Stimulated activated CD8-positive, alpha-beta memory T cell treated with anti-CD3 and anti-CD28 coated beads, Interleukin-7, amount 100 ng/mL, for 4 hours (primary cell): Measurements from ENCODE around the gene SC5D.
A peak's percentile ranks its signal among the peaks of the same experiment; 100 is the strongest.

Experiments used
- DNase-seq, 2 donors: peaks; one replicate each; pipeline ENCODE4 v3.0.0-alpha.2; 2020; ENCODE audit warnings: low read depth in 2 of 2

The SC5D gene

DNA sequence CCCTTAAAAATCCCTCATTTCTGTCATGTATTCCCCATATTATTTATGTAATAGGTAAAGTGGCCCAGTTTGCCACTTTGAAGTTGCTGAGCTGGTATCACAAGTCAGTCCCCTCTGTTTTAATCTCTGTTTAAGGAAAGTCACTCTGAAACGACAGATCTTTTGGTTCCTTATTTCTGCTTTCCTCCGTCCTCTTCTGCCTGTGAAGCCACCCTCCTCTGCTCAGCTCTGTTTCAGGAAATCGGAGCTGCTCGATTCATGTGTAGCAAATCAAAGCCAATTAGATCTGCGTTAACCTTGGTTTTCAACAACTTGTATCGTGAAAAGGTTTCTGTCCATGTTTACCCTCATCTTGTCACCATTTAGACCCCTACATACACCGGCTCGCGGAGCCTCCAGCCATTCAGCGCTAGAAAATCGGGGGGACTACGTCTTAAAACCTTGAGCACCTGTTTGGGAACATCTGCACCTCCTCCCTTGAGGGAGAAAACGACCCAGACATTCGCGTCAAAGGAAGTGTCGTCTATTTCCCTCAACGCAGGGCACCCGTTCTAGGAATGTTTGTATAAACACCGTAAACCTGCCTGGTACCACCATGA lies 576 bp upstream of the SC5D start:
- no peak for DNase-seq

DNA sequence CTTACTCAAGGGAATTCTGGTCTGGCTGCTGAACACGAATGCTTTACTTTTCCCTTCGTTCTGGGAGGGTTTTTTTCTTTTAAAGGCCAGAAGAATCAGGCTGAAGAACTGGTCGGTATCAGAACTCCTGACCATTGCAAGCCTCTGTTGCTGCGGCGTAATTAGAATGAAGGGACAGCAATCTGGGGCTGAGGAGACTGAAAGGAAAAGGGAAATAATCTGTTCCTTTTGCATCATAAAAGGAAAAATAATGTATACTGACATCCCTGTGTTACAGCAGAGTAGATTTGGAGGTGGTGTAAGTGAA lies 670 bp downstream of the SC5D start:
- DNase-seq = no peak

DNA sequence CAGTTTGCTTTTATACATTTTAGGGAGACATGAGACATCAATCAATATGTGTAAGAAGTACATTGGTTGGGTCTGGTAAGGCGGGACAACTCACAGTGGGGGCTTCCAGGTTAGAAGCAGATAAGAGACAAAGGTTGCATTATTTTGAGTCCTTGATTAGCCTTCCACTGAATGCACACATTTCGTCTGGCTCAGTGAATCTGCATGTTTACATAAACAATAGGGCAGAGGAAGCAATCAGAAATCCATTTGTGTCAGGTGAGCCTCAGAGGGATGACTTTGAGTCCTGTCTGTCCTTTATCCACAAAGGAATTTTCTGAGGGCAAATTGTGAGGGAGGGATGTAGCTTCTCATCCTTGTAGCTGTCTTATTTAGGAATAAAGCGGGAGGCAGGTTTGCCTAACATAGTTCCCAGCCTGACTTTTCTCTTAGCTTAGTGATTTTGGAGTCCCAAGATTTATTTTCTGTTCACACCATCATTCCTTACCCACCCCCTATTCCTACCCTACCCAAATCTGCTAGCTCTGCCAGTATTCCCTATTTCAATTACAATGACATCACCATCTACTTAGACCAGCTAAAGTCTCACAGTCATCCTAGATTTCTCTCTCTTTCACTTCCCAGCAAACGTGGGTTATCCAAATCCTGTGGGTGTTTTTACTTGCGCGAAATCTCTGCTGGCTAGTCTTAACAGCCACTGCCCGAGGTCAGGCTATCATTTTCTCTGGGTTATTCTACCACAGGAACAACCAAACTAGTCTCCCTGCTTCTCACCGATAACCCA lies 2.9 kb downstream of the SC5D start:
- DNase-seq = no peak

GRCh38 chr11:121297872-121298271 lies 5.3 kb downstream of the SC5D start:
- no peak for DNase-seq

GRCh38 chr11:121298774-121299173 lies 6.2 kb downstream of the SC5D start:
- DNase-seq = no peak

- no peak for DNase-seq
These were observed 6.8 kb downstream of the SC5D start for GRCh38 chr11:121299417-121299816.

DNA sequence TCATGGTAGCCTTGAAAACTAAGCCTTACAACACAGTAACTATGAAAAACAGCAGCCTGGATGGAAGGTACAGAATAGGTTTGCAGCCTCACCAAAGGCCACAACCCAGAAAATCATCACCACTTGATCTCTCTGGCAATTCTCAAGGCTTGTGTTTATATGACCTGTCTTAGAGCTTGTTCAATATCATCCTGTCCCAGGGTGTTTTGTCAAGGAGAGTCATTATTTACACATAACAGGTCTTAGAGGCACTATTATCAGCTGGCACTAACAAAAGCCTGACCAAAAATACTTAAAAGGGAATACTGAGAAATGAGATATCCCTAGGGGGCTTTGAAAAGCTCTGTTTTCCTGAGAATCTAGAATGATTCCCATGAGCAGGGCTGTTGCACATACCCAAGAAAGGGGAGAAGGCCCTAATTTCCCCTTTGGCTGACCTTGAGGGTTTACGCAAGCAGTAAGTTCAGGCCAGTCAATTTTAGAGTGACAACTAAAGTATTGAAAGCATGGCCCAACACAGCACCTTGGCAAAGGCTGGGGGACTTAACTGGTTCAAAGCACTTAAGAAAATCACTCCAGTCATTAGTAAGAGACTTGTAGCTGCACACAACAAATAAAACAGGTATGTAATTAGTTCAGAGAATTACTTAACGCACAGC lies 7.9 kb downstream of the SC5D start:
- DNase-seq = no peak

- DNase-seq = no peak
These were observed 8.6 kb downstream of the SC5D start for GRCh38 chr11:121300972-121301699.

GRCh38 chr11:121304759-121305158 lies 12.2 kb downstream of the SC5D start:
- no peak for DNase-seq

GRCh38 chr11:121308816-121309215 lies 16.2 kb downstream of the SC5D start:
- no peak for DNase-seq

DNA sequence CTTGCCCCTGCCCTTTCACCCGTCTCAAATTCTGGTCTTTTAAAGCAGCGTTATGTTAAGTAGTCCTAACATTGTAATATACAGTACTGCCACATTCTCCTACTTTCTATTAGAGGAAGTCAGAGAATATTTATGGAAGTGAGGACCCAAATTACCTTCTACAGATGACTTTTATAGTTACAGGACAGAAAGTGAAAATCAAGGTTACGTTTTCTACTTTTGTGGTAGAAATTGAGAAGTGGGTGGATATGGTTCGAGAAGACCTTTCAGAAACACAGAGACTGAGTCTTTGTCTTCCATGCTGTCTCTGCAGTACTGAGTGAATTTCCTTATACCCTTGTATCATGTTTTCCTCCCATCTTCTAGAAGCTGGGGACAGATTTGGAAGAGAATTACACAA lies 17.1 kb downstream of the SC5D start:
- DNase-seq = no peak

DNA sequence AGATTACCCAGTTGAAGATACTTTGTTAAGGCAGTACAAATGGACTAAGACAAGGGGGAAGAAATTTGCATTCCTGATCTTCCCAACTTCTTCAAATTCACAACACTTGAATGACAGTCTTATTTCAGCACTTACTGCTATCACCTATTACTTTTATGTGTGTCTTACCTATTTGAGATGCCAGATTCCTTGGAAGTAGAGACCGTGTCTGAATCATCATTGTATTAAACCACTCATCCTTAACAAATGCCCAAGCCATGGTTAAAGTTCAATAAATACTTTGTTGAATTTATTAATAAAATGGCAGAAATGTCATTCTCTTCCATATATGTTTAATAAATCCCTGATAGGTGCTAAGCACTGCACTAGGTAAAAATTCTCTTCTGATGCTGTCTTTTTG lies 18.3 kb downstream of the SC5D start:
- DNase-seq = no peak

DNA sequence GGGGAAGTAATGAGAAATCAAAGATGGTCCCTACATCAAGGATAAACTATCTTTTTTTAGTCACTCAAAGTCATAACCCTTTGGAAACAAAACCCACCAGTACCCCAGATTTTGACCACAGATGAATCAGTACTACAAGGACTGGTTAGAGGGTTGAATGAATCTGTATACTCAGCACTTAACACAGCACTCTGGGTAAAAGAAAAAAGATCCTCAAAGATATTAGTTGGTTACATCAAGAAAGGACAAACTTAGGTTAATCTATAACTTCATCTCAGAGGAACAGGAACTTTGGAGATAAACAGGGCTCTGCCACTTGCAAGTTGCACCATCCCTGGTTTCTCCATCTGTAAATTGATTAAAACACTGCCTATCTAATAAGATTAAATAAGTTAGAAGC lies 18.8 kb downstream of the SC5D start:
- DNase-seq = no peak

DNA sequence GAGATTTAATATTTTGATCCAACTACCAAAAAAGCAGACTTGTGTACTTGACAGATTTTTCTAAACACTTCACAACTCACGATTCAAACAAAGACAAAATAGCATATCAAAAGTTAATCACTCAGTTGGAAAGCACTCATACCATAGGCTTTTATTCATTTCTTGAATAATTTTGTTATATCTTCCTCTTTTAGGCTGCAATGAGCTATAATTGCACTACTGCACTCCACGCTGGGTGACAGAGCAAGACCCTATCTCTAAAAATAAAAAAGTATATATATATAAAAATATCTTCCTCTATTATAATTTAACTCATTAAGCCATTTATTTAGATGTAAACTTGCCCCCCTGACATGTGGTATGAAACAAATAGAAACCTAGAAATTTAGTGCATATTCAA lies 19.9 kb downstream of the SC5D start:
- DNase-seq = no peak

- DNase-seq = no peak
These were observed 26.6 kb downstream of the SC5D start for GRCh38 chr11:121318848-121319834.

GRCh38 chr11:121321614-121322243 lies 29.2 kb downstream of the SC5D start:
- peak in 1 of 2 donors; percentile 9 for DNase-seq

DNA sequence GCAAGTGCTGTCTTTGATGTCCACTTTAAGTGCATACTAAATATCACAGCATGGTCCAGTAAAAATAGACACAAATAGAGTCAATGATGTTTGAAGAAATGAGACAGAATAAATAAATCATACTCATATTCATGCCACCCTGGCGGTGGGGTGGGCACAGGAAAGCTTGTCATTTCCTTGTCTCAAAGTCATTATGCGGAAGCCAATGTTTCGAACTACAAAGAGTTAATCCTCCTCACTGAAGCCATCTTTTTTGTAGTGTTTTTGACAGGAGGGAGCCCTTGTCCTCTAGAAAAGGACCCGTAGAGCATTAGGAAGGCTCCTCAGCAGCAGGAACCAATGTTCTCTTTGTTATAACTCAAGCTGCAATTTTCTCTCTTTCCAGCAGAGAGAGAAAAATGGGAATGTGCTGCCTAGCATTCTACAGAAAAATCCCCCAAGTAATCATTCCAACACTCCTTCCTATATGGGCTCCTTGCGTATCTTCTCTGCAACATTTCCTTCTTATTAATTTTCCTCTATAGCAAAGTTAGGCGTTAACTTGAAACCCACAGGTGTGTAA lies 30.6 kb downstream of the SC5D start:
- DNase-seq = no peak

DNA sequence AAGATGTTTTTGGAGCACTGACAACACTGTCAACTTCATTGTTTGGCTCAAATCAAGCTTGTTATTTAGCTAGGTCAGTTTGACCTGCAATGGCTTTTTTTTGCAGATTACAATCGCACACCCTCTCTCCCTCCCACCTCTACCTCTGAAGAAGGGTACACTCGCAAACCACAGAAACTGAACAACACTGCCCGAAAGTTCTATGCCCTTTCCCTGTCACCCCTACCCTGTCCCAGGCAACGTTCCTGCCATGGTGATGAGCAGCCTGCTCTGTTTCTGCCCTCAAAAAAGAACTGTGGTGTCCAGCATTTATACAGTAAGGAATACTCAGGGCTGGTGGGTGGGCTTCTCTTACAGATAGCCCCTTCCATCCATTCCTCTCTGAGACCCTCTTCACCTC lies 33.7 kb downstream of the SC5D start:
- no peak for DNase-seq

DNA sequence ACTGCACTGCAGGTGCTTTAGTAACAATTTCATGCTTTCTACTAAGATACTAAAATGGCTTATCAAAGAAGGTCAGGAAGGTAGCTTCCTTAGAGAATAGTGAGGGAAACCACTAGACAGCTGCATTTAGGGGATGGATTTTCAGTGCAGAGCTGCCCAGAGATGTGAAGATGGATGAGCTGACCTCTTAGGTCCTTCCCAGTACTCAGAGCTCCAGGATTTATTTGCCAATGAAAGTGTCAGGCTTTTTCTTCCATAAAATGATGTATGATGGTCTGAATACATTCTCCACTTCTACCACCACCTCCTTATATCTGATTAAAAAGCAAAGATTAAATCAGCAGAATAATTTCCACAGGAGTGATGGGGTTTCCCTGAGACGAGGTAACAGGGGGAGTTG lies 35.0 kb downstream of the SC5D start:
- no peak for DNase-seq

GRCh38 chr11:121328176-121328966 lies 35.8 kb downstream of the SC5D start:
- peak in 1 of 2 donors; percentile 6 for DNase-seq
